HCT116 (cell line): Measurements from ENCODE around the gene SULT2B1. TPM values are rescaled to one million over a fixed set of nuclear protein-coding genes. Genes with fewer than 3 reads are reported as not detected.

Experiments
- ATAC-seq: fragments of 200-7000 bp; cut with Tn5 transposase; 2 replicates; pipeline ENCODE4 v1.9.1; 2020; ENCODE audit warnings: mild to moderate bottlenecking, moderate library complexity
- BruUV-seq: library from RNA; stranded (reverse); fragments of 400-500 nt; replicated peaks from 2 replicates; lab custom pipeline; 2021; lab: Mats Ljungman, UMichigan
- CTCF ChIA-PET: fragments of 300-600 bp; sonication (Branson Sonifier 250); formaldehyde crosslinking; loops from one replicate; lab custom pipeline; 2021; ENCODE audit warnings: antibody characterized with exemption; lab: Charles Lee
- POLR2A ChIA-PET: fragments of 300-600, 350-600 bp; sonication (Branson Sonifier 250); formaldehyde crosslinking; loops from one replicate; lab custom pipeline; 2021; ENCODE audit warnings: antibody characterized with exemption; lab: Charles Lee
- RAD21 ChIA-PET, 2 experiments: fragments of 300-600 bp; sonication (Branson Sonifier 250); formaldehyde crosslinking; loops; one replicate each; lab custom pipeline; 2023; ENCODE audit warnings: low total read pairs in 2 of 2; ENCODE audit not compliant: uncharacterized antibody in 2 of 2, unreplicated experiment in 2 of 2, low non-redundant PET in 1 of 2; lab: Charles Lee
- DNase-seq: peaks from one replicate; pipeline ENCODE4 v3.0.0-alpha.2; 2010; ENCODE audit warnings: low read depth, low spot score
- H2AFZ ChIP-seq: fragments of 200-600 bp; shearing (Covaris generic), sonication (generic); 2 replicates; pipeline ENCODE4 v1.6.1; 2017; ENCODE audit warnings: low read depth, mixed run types, mixed read lengths, antibody characterized with exemption, low read length; ENCODE audit not compliant: poor library complexity, severe bottlenecking
- H3K27ac ChIP-seq: 2 replicates; pipeline ENCODE4 v1.5.1; 2012; ENCODE audit warnings: low read depth, low read length
- H3K27me3 ChIP-seq: fragments of 200-600 bp; sonication (generic); 2 replicates; pipeline ENCODE4 v1.6.1; 2016; ENCODE audit warnings: mixed run types, low read length, mixed read lengths; ENCODE audit not compliant: insufficient read depth
- H3K36me3 ChIP-seq, 2 experiments: fragments of 200-500 bp in 1 of 2; fragments of 200-600 bp in 1 of 2; sonication (Bioruptor generic) in 1 of 2; sonication (generic) in 1 of 2; 2 replicates each; pipeline versions ENCODE4 v1.5.1 to v1.6.1; 2014 to 2016; ENCODE audit warnings: low read length in 2 of 2, inconsistent platforms in 1 of 2, mixed read lengths in 1 of 2, mixed run types in 1 of 2; ENCODE audit not compliant: insufficient read depth in 2 of 2, control insufficient read depth in 1 of 2
- H3K4me1 ChIP-seq, 2 experiments: fragments of 200-600 bp in 1 of 2; sonication (generic) in 1 of 2; 2 replicates each; pipeline versions ENCODE4 v1.5.1 to v1.6.1; 2012 to 2017; ENCODE audit warnings: low read length in 2 of 2, inconsistent platforms in 1 of 2, mild to moderate bottlenecking in 1 of 2, mixed read lengths in 1 of 2, mixed run types in 1 of 2, moderate library complexity in 1 of 2; ENCODE audit not compliant: insufficient read depth in 2 of 2, control insufficient read depth in 1 of 2
- H3K4me2 ChIP-seq: fragments of 200-600 bp; sonication (generic); 2 replicates; pipeline ENCODE4 v1.6.1; 2017; ENCODE audit warnings: mixed run types, low read length, mixed read lengths
- H3K4me3 ChIP-seq, 2 experiments: fragments of 200-600 bp in 1 of 2; sonication (generic) in 1 of 2; replicated peaks in 1 of 2; 2 replicates each; pipeline ENCODE4 v1.5.1; 2011 to 2016; ENCODE audit warnings: low read length in 2 of 2, control low read depth in 1 of 2, low read depth in 1 of 2, mild to moderate bottlenecking in 1 of 2, mixed read lengths in 1 of 2, mixed run types in 1 of 2
- H3K79me2 ChIP-seq: fragments of 200-600 bp; sonication (generic); 2 replicates; pipeline ENCODE4 v1.6.1; 2017; ENCODE audit warnings: mild to moderate bottlenecking, mixed run types, low read length, moderate library complexity, mixed read lengths; ENCODE audit not compliant: insufficient read depth
- H3K9ac ChIP-seq: fragments of 200-600 bp; sonication (generic); 2 replicates; pipeline ENCODE4 v1.6.1; 2016; ENCODE audit warnings: low read length, mixed read lengths
- H3K9me2 ChIP-seq: fragments of 200-600 bp; sonication (generic), shearing (Covaris generic); 2 replicates; pipeline ENCODE4 v1.6.1; 2017; ENCODE audit warnings: mixed run types, mild to moderate bottlenecking, moderate library complexity; ENCODE audit not compliant: insufficient read depth
- H3K9me3 ChIP-seq, 2 experiments: fragments of 200-500 bp in 1 of 2; fragments of 200-600 bp in 1 of 2; sonication (Bioruptor generic) in 1 of 2; sonication (generic) in 1 of 2; 2 replicates each; pipeline ENCODE4 v1.6.1; 2014 to 2017; ENCODE audit warnings: low read length in 2 of 2, mixed read lengths in 2 of 2, inconsistent platforms in 1 of 2, low read depth in 1 of 2, mild to moderate bottlenecking in 1 of 2, mixed run types in 1 of 2, moderate library complexity in 1 of 2; ENCODE audit not compliant: control insufficient read depth in 1 of 2, insufficient read depth in 1 of 2
- H4K20me1 ChIP-seq: fragments of 200-600 bp; sonication (generic), shearing (Covaris generic); 2 replicates; pipeline ENCODE4 v1.6.1; 2017; ENCODE audit warnings: mixed run types, mild to moderate bottlenecking, moderate library complexity; ENCODE audit not compliant: insufficient read depth
- CBX3 ChIP-seq: IDR thresholded peaks from 2 replicates; pipeline ENCODE4 v1.6.1; 2012; ENCODE audit warnings: low read depth
- CEBPB ChIP-seq: IDR thresholded peaks from 2 replicates; pipeline ENCODE4 v1.6.1; 2012; ENCODE audit warnings: low read depth
- EGR1 ChIP-seq: IDR thresholded peaks from 2 replicates; pipeline ENCODE4 v1.6.1; 2012; ENCODE audit warnings: low read depth
- FOSL1 ChIP-seq: IDR thresholded peaks from 2 replicates; pipeline ENCODE4 v1.6.1; 2012; ENCODE audit warnings: low read depth
- JUND ChIP-seq: IDR thresholded peaks from 2 replicates; pipeline ENCODE4 v1.6.1; 2012
- MAX ChIP-seq: IDR thresholded peaks from 2 replicates; pipeline ENCODE4 v1.6.1; 2012
- POLR2A ChIP-seq: IDR thresholded peaks from 2 replicates; pipeline ENCODE4 v1.7.0; 2011; ENCODE audit warnings: borderline replicate concordance; ENCODE audit not compliant: insufficient read depth, insufficient read length; ENCODE audit errors: extremely low read depth
- POLR2AphosphoS5 ChIP-seq: IDR thresholded peaks from 2 replicates; pipeline ENCODE4 v1.6.1; 2011; ENCODE audit warnings: mild to moderate bottlenecking, low read depth, low read length, moderate library complexity
- RAD21 ChIP-seq: IDR thresholded peaks from 2 replicates; pipeline ENCODE4 v1.6.1; 2012; ENCODE audit warnings: low read depth, mild to moderate bottlenecking
- SIN3A ChIP-seq: IDR thresholded peaks from 2 replicates; pipeline ENCODE4 v1.6.1; 2012; ENCODE audit warnings: low read depth
- intact Hi-C: fragments of 100-400 bp; cut with micrococcal nuclease; formaldehyde crosslinking; loops from 2 replicates; pipeline ENCODE4 v1.10.0; 2022
- total RNA-seq: library from RNA; stranded (reverse); gene quantifications from one replicate; pipeline ENCODE4 v1.2.1, GENCODE V29; 2021; ENCODE audit not compliant: unreplicated experiment
- TF ChIP-seq, protein P1 (sequence below): IDR thresholded peaks from 2 replicates; pipeline ENCODE4 v1.6.1; 2012

The SULT2B1 gene
- total RNA-seq, 1 experiment from 2014 or later = 4.8 TPM

GRCh38 chr19:48644355-48644754, 92.4 kb downstream of the SULT2B1 start:
- intact Hi-C loops = no loop called here
- TF ChIP-seq SIN3A = no peak
- Histone ChIP-seq H3K9me2 (no peaks in the 10 kb centered on the region), H3K9me3 (no peaks in the 10 kb centered on the region), H3K9ac (0 out of 2 replicates have a peak overlapping the region, but pooled peaks have one; percentile 3), H3K4me2 (peak overlapping the region; percentile 85), H3K79me2 (no peaks in the 10 kb centered on the region), H3K4me1 (peaks cover 18 to 43% of the 10 kb centered on the region in 2 experiments), H3K27ac (peak overlapping the region; percentile 83; the same call in 1 of the 2 replicates), H3K36me3 (no peaks in the 10 kb centered on the region), H4K20me1 (no peaks in the 10 kb centered on the region), H3K4me3 (peak overlapping the region; percentile 55 to 58), H3K27me3 (no peaks in the 10 kb centered on the region), H2AFZ (no peak overlapping the region)
- POLR2A ChIA-PET = interaction anchor here (1.4 to 2.5 kb wide), 4 partner anchors 11 to 110 kb away, joined by 3 to 27 read pairs (median 7); partner anchors contain the start of genes FGF21, RPL18 and SPHK2
- no peak for DNase-seq
- ATAC-seq = no peak
- no TSS peak for BruUV-seq
- CTCF ChIA-PET = interaction anchor here (2.4 kb wide), 1 partner anchor 16 kb away, joined by 8 read pairs; no protein-coding TSS in a partner anchor
- RAD21 ChIA-PET = no interaction called here

DNA sequence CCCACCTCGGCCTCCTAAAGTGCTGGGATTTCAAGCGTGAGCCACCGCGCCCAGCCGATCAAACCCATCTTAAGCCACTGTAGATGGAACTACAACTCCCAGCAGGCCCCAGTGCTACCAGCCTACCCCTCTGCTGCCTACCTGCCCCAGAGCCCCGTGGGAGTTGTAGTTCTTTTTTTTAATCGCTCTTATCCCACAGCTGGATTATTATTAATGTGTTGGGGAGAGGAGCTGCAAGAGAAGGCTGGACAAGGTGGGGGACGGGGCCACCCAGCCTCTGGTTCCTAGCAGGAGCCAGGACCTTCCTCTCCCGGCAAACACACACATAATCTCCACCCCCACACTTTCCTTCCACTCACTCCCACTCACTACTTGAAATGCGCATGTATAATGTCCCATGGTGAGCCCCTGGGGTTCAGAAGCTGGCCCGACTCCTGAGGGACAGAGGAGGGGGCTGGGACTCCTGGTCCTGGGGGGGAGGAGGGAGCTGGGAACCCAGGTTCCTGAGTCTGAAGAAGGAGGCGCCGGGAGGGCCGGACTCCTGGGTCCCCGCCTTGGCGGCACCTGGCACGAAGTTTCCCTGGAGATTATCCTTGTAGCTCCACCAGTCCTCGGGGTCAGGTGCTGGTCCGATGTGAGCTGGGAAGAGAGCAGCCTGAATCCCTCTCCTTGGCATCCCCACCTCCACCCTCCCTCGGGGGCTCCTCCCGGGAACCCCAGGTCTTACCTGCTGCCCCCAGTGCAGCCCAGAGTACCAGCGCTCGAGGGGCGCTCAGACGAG, 93.1 kb downstream of the SULT2B1 start:
- ChIA-PET CTCF (interaction anchor here (0.7 to 2.4 kb wide), 12 partner anchors 15 to 197 kb away, joined by 3 to 14 read pairs (median 6); partner anchors contain the start of genes RPL18 and SPHK2), RAD21 (interaction anchor here (0.6 to 1.4 kb wide), 3 partner anchors 31 to 198 kb away, joined by 3 read pairs; no protein-coding TSS in a partner anchor), POLR2A (interaction anchor here (0.5 to 2.5 kb wide), 18 partner anchors 11 to 996 kb away, joined by 3 to 27 read pairs (median 4); partner anchors contain the start of genes FGF21, FUT2, PPP1R15A and RPL18)
- H3K9me3 ChIP-seq = no peaks in the 10 kb centered on the region
- no peaks in the 10 kb centered on the region for H3K9me2 ChIP-seq
- intact Hi-C loops = no loop called here
- peak overlapping the region; percentile 56 for H3K9ac ChIP-seq
- H3K36me3 ChIP-seq = no peaks in the 10 kb centered on the region
- H4K20me1 ChIP-seq = no peaks in the 10 kb centered on the region
- peak overlapping the region; percentile 85 for H3K4me2 ChIP-seq
- H3K4me1 ChIP-seq = peaks cover 19 to 46% of the 10 kb centered on the region in 2 experiments
- H3K4me3 ChIP-seq = peak overlapping the region; percentile 55 to 58
- TF ChIP-seq SIN3A (no peak), MAX (no peak), RAD21 (no peak), CEBPB (no peak), POLR2AphosphoS5 (peak; percentile 30), JUND (no peak), POLR2A (peak; percentile 17), EGR1 (peak; percentile 75), CBX3 (no peak), FOSL1 (no peak)
- TF ChIP-seq, protein P1, sequence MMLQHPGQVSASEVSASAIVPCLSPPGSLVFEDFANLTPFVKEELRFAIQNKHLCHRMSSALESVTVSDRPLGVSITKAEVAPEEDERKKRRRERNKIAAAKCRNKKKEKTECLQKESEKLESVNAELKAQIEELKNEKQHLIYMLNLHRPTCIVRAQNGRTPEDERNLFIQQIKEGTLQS = no peak
- DNase-seq (peak; percentile 69), ATAC-seq (peak; percentile 74)
- H3K27me3 ChIP-seq = no peaks in the 10 kb centered on the region
- no peak overlapping the region for H2AFZ ChIP-seq
- no peaks in the 10 kb centered on the region for H3K79me2 ChIP-seq
- peak overlapping the region; percentile 83 for H3K27ac ChIP-seq
- BruUV-seq = no TSS peak
